ENCODE results near the gene RAMP3.

RAMP3 gene

GRCh38 chr7:45181286-45181960 lies 23.8 kb downstream of the RAMP3 start:
- no peak for DNase-seq

GRCh38 chr7:45181991-45182855 lies 24.6 kb downstream of the RAMP3 start:
- no peak for DNase-seq

- DNase-seq, result no peak
Observed at GRCh38 chr7:45182856-45183710, 25.5 kb downstream of the RAMP3 start.

- no peak for DNase-seq
Observed at GRCh38 chr7:45183711-45184210, 26.2 kb downstream of the RAMP3 start.

GRCh38 chr7:45184326-45185027 lies 26.9 kb downstream of the RAMP3 start:
- DNase-seq, result no peak

GRCh38 chr7:45185028-45185863 lies 27.7 kb downstream of the RAMP3 start:
- no peak for DNase-seq

DNA sequence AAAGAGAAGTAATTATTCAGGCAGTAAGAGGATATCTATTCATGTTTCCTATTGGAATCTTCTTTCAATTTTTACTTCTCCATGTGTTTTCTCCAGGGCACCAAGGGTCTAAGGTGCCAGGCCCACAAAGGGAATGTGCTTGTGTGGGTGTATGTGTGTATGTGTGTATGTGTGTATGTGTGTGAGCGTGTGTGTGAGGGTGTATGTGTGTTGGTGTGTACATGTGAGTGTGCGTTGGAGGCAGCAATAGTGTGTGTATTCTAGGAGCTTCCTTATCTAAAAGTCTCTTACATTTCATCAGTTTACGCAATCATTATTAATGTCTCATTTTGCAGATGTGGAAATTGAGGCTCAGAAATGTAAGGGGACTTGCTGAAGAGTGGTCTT lies 28.3 kb downstream of the RAMP3 start:
- DNase-seq, result no peak

DNA sequence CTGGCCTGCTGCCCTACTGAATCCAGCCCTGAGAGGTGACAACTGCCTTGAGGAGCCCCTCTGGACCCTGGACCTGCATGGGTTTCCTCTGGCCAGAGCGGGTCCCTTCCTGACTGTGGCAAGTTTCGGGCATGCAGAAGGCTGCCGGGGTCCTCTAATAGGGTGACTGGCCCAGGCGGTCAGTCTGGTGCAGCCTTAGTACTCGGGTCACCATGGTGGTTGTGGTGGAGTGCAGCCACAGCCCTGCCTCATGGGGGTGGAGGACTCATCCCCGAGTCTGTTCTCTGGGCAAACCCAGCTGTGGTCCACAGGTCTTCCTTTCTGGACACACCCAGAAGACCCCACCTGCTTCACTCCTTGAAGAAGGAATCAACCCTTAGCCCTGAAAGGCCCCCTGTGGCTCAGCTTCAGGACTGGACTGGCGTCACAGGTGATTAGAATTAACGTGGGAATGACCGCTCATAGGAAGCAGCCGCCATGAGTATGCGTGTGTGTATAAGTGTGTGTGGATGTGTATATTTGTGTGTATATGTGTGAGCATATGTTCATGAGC lies 28.7 kb downstream of the RAMP3 start:
- no peak for DNase-seq

DNA sequence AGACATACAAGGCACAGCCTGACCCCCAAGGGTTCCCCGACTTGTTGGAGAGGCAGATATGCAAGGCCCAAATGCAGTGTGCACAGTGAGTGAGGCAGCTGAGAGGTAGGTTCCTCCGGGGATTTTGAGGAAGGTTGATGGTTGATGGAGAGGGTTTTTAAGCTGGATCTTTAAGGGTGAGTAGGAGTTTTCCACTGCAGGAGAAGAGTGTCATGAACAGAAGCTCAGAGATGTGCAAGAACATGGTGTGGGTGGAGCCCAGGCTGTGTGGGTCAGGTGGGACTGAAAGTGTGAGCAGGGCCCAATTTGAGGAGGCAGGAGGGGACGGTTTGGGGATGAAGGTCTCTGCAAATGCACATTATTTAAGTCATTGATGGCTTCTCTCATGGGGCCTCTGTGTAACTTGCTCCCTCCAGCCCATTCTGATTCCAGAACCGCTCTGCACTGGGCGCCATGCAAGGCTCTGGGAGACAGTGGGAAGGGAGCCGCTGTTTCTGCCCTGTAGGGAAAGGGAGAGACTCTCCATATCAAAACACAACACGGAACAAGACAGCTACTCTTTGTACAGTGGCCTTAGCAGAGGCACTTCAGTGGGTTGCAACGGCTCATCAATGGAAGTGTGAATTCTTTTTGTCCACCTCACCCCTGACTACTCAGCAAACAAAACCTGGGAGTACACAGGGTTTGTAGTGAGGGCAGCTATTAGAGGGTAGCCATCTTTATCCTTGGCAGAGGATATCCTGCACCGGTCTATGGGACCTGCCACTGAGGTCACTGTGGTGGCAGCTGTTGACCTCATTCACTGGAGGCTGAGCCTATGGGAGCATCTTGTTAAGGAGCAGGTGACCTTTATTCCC lies 29.7 kb downstream of the RAMP3 start:
- no peak for DNase-seq

DNA sequence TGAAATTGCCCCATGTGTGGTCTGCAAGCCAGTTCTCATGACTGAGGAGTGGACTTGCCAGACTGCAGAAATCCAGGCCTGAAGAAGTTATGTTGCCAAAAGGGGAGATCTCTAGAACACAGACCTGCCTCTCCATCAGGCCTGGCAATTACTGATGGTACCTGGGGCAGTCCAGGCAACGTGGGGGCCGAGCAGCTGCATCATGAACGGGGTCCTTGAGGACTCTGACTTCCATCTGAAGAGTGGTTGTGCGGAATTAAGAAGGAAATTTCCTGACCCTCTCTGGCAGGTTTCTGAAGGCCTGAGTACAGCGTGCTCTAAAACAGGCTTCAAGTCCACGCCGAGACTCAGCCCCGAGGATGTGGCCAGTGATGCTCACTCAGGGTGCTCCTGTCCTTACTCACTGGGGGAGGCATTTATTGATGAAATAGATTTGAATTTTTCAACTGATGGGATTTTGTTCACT lies 30.4 kb downstream of the RAMP3 start:
- DNase-seq, result no peak

GRCh38 chr7:45188736-45189135 lies 31.1 kb downstream of the RAMP3 start:
- no peak for DNase-seq

GRCh38 chr7:45189151-45189970 lies 31.8 kb downstream of the RAMP3 start:
- DNase-seq, result no peak

DNA sequence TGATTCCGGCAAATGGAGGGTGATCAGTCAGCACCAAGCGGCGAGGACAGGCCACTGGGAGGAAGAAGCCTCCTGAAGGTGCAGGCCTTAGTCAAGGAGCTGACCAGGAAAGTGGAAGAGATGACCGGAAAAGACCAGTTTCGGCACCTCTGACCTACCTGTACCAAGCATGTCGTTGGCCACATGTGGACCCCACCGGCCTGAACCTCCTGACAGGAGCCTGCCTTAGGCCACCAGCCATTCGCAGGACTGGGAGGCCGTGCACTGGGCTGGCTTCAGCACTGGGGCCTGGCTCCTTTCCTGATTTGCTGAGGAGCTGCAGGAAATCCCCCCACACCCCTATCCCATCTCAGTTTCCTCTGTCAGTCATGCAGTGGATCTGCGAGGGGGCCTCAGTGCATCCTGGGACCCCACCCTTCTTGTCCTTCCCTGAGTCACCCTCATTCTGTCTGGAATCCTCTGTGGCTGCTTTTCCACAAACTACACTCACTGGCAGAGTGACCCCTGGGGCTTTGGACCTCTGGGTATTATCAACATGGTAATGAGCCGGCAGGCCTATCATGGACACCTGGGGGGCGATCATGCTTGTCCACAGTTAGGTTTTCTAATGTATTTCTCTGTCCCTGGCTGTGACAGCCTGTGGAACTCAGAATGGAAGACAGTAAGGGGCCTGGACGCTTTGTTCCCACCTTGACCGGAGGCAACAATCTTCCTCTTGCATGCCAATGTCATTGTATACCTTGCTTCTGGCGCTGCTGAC lies 33.0 kb downstream of the RAMP3 start:
- DNase-seq, result no peak

DNA sequence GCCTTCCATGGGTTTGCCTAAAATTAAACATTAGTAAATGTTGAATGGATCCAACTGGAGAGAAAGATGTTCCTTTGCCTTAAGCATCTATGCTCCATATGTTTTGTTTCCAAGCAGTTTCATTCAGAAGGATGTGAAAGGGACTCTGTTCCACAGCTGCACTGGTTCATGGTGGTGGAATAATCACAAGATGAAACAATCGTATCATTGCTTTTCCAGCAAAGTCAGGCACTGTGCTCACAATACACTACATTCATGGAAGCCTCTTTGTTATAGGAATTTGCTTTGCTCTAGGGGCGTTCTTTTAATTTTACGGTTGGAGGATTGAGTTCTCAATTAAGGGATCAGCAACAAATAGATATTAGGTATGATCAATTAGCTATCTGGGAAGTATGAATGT lies 33.8 kb downstream of the RAMP3 start:
- no peak for DNase-seq

GRCh38 chr7:45192621-45193041 lies 35.0 kb downstream of the RAMP3 start:
- DNase-seq, result no peak

DNA sequence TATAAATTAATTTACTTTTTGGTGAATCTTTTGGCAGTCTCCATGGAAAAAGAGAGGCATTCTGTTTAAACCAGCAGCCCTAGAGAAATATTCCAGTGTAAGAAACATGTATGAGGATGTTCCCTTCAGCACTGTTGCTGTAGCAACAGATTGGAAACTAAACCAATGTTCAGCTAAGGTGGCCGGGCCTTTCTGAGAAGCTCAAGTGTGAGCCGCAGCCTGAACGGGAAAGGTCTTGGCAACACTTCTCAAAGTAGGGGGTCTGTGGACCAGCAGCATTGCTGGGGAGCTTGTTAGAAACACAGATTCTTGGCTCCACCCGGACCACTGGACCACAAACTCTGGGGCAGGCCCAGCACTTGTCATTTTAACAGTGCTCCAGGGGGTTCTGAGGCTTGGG lies 36.2 kb downstream of the RAMP3 start:
- no peak for DNase-seq

GRCh38 chr7:45196374-45196773 lies 38.8 kb downstream of the RAMP3 start:
- no peak for DNase-seq

GRCh38 chr7:45197461-45197860 lies 39.9 kb downstream of the RAMP3 start:
- no peak for DNase-seq

Data from NCI-H2171 (cell line).